WTC11 (cell line): ENCODE measurements around the gene C12orf56.
"Not testable (repeated sequence)": the region's sequence is repeated elsewhere in the genome, so short reads cannot be mapped to it uniquely, and the experiment has no call there.

ENCODE experiments used
- ATF3 ChIP-seq: sonication (generic); formaldehyde crosslinking; conservative IDR thresholded peaks from 2 replicates; pipeline ENCODE4 v1.8.1; 2022; ENCODE audit warnings: mild to moderate bottlenecking, missing genetic modification reagents
- CTCF ChIP-seq: fragments of 200-600 bp; IDR thresholded peaks from 2 replicates; pipeline ENCODE4 v1.8.0; 2022; ENCODE audit warnings: antibody characterized with exemption
- ESRRA ChIP-seq: sonication (generic); formaldehyde crosslinking; IDR thresholded peaks from 2 replicates; pipeline ENCODE4 v1.8.1; 2022; ENCODE audit warnings: mild to moderate bottlenecking, missing genetic modification reagents, borderline replicate concordance
- JUN ChIP-seq: sonication (generic); formaldehyde crosslinking; IDR thresholded peaks from 2 replicates; pipeline ENCODE4 v1.8.0; 2023; ENCODE audit warnings: mild to moderate bottlenecking, missing genetic modification reagents
- PREB ChIP-seq: sonication (generic); formaldehyde crosslinking; IDR thresholded peaks from 2 replicates; pipeline ENCODE4 v1.8.1; 2022; ENCODE audit warnings: mild to moderate bottlenecking, missing genetic modification reagents, moderate library complexity, borderline replicate concordance
- SMAD3 ChIP-seq: sonication (generic); formaldehyde crosslinking; IDR thresholded peaks from 2 replicates; pipeline ENCODE4 v1.8.0; 2022; ENCODE audit warnings: missing genetic modification reagents, mild to moderate bottlenecking, borderline replicate concordance
- SP1 ChIP-seq: sonication (generic); formaldehyde crosslinking; conservative IDR thresholded peaks from 2 replicates; pipeline ENCODE4 v1.8.1; 2022; ENCODE audit warnings: missing genetic modification reagents
- STAT6 ChIP-seq: sonication (generic); formaldehyde crosslinking; conservative IDR thresholded peaks from 2 replicates; pipeline ENCODE4 v1.8.1; 2023; ENCODE audit warnings: mild to moderate bottlenecking, low read depth, missing genetic modification reagents, moderate library complexity
- TP53 ChIP-seq: sonication (generic); formaldehyde crosslinking; IDR thresholded peaks from 2 replicates; pipeline ENCODE4 v1.8.1; 2023; ENCODE audit warnings: mild to moderate bottlenecking, missing genetic modification reagents
- ZNF512 ChIP-seq: sonication (generic); formaldehyde crosslinking; IDR thresholded peaks from 2 replicates; pipeline ENCODE4 v1.8.1; 2022; ENCODE audit warnings: missing genetic modification reagents, borderline replicate concordance

GRCh38 chr12:64217643-64218042 lies 172.9 kb downstream of the C12orf56 start:
- peak; percentile 56; the same call in 1 of the 2 replicates for TF ChIP-seq ZNF512 (CRISPR knock-in tag)
- not testable (repeated sequence) for TF ChIP-seq SMAD3 (CRISPR knock-in tag); CTCF; SP1 (CRISPR knock-in tag); TP53 (CRISPR knock-in tag); ESRRA (CRISPR knock-in tag); ATF3 (CRISPR knock-in tag); PREB (CRISPR knock-in tag); JUN (CRISPR knock-in tag); STAT6 (CRISPR knock-in tag)
